HEK293T (cell line): ENCODE data around the gene RCOR3.
"Not testable (repeated sequence)": the region's sequence is repeated elsewhere in the genome, so short reads cannot be mapped to it uniquely, and the experiment has no call there.

Source experiments
- CTCF ChIA-PET: fragments of 350-600 bp; formaldehyde crosslinking; extraction: SDS; loops from one replicate; lab custom pipeline; 2021; ENCODE audit warnings: antibody characterized with exemption, inconsistent platforms; lab: Yijun Ruan, JAX
- POLR2A ChIA-PET: fragments of 350-600 bp; formaldehyde crosslinking; extraction: SDS; loops from one replicate; lab custom pipeline; 2020; ENCODE audit warnings: antibody characterized with exemption, inconsistent platforms; lab: Yijun Ruan, JAX
- DNase-seq: peaks from one replicate; pipeline ENCODE4 v3.0.0; 2012; ENCODE audit warnings: mixed read lengths; ENCODE audit errors: extremely low spot score
- ARNT ChIP-seq: fragments of 450-650 bp; IDR thresholded peaks from 2 replicates; pipeline ENCODE4 v1.6.1; 2017; ENCODE audit warnings: mild to moderate bottlenecking
- BHLHE40 ChIP-seq: fragments of 450-650 bp; IDR thresholded peaks from 2 replicates; pipeline ENCODE4 v1.6.1; 2016; ENCODE audit warnings: mild to moderate bottlenecking, moderate library complexity, borderline replicate concordance
- CTBP1 ChIP-seq: fragments of 450-650 bp; IDR thresholded peaks from 2 replicates; pipeline ENCODE4 v1.6.1; 2016; ENCODE audit warnings: borderline replicate concordance
- ELF4 ChIP-seq: fragments of 450-650 bp; IDR thresholded peaks from 2 replicates; pipeline ENCODE4 v1.6.1; 2017; ENCODE audit warnings: antibody characterized with exemption
- FOXA1 ChIP-seq: fragments of 450-650 bp; IDR thresholded peaks from 2 replicates; pipeline ENCODE4 v1.6.1; 2016; ENCODE audit warnings: mild to moderate bottlenecking
- FOXK2 ChIP-seq: fragments of 450-650 bp; IDR thresholded peaks from 2 replicates; pipeline ENCODE4 v1.6.1; 2016; ENCODE audit warnings: mild to moderate bottlenecking
- FOXM1 ChIP-seq: fragments of 450-650 bp; IDR thresholded peaks from 2 replicates; pipeline ENCODE4 v1.6.1; 2017; ENCODE audit warnings: mild to moderate bottlenecking, borderline replicate concordance
- HDGF ChIP-seq: fragments of 450-650 bp; IDR thresholded peaks from 2 replicates; pipeline ENCODE4 v1.6.1; 2017; ENCODE audit warnings: antibody characterized with exemption, borderline replicate concordance
- L3MBTL2 ChIP-seq: fragments of 450-650 bp; conservative IDR thresholded peaks from 2 replicates; pipeline ENCODE4 v1.6.1; 2016; ENCODE audit warnings: mild to moderate bottlenecking
- LEF1 ChIP-seq: fragments of 450-650 bp; IDR thresholded peaks from 2 replicates; pipeline ENCODE4 v1.6.1; 2017; ENCODE audit warnings: mild to moderate bottlenecking, borderline replicate concordance
- NFRKB ChIP-seq: fragments of 450-650 bp; IDR thresholded peaks from 2 replicates; pipeline ENCODE4 v1.6.1; 2016; ENCODE audit warnings: mild to moderate bottlenecking, moderate library complexity
- SP1 ChIP-seq: fragments of 450-650 bp; IDR thresholded peaks from 2 replicates; pipeline ENCODE4 v1.6.1; 2017
- SUZ12 ChIP-seq: fragments of 450-650 bp; IDR thresholded peaks from 2 replicates; pipeline ENCODE4 v1.6.1; 2016; ENCODE audit warnings: mild to moderate bottlenecking
- TARDBP ChIP-seq: fragments of 450-650 bp; IDR thresholded peaks from 2 replicates; pipeline ENCODE4 v1.6.1; 2016
- ZNF384 ChIP-seq: fragments of 450-650 bp; IDR thresholded peaks from 2 replicates; pipeline ENCODE4 v1.6.1; 2016
- TF ChIP-seq, protein P1 (sequence below): fragments of 450-650 bp; IDR thresholded peaks from 2 replicates; pipeline ENCODE4 v1.6.1; 2016

The RCOR3 gene

DNA sequence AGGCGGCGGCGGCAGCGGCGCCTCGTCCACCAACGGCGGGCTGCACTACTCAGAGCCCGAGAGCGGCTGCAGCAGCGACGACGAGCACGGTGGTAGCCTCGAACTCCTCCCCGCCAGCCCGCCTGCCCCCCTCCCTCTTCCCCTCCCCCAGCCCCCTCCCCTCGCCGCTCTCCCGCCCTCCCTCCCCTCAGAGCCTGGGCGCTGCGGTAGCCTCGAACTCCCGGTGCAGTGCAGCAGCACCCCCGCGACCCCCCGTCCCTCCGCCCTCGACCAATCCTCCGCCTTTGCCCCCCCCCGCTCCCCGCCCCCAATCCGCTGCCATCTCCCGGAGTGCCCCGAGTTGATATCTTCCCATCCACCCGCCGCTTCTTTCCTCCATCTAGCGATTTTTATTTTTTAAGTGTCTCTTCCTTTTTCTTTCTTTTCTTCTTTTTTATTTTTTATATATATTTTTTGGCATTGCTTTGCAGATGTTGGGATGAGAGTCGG is 516 bp downstream of the RCOR3 start:
- ChIA-PET POLR2A (interaction anchor here (1.3 kb wide), 1 partner anchor 19 kb away, joined by 3 read pairs; no protein-coding TSS in a partner anchor), CTCF (no interaction called here)
- no peak for TF ChIP-seq SP1
- TF ChIP-seq ARNT = no peak
- TF ChIP-seq FOXK2 = no peak
- no peak for TF ChIP-seq FOXA1
- TF ChIP-seq NFRKB = no peak
- TF ChIP-seq ELF4 = no peak
- TF ChIP-seq, protein P1, sequence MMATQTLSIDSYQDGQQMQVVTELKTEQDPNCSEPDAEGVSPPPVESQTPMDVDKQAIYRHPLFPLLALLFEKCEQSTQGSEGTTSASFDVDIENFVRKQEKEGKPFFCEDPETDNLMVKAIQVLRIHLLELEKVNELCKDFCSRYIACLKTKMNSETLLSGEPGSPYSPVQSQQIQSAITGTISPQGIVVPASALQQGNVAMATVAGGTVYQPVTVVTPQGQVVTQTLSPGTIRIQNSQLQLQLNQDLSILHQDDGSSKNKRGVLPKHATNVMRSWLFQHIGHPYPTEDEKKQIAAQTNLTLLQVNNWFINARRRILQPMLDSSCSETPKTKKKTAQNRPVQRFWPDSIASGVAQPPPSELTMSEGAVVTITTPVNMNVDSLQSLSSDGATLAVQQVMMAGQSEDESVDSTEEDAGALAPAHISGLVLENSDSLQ = no peak
- TF ChIP-seq SUZ12 = no peak
- TF ChIP-seq LEF1 = no peak
- DNase-seq = peak; percentile 68

DNA sequence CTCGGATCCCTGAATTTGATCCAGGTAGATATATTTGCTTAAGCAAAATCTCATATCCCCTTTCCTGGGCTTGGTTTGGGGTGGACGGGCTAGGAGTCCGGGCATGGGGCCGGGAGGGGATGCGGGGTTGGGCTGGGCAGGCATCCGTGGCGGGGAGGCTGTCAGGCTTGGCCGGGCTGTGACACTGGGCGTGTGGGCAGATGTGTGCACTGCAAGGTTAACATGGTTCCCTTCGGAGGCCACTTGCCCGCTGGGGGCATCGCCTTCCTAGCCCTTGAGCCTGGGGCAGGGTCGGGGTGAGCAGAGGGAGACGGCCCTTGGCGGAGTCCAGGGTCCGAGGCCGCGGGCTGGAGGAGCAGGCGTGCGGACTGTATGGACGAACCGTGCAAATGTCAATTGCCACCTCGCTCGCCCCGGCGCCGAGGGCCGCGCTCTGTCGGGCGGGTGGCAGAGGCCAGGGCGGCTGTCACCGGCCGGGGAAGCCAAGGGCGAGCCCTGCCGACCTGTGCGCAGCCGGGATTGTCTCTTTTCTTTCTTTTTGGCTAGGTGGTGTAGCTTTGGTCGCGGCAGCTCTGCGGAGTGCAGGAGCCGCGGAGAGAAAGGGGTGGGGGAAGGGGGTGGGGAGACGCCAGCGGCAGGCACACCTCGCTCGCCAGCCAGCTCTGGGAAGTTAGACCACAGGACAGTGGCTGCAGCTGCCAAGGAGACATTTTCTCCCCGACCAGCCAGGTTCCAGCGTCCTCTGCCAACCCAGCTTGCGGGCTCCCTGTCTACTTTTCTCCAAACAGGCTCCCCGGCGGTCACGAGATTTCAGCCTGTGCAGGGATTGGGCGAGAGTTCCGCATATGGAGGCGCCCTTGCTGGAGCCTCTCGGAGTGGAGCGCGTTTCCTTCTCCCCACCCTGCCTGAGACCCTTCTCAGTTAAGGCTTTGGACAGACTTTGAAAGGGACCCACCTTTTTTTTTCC is 1.3 kb downstream of the RCOR3 start:
- CTCF ChIA-PET = no interaction called here
- DNase-seq = peak; percentile 71
- TF ChIP-seq L3MBTL2 (0 out of 2 replicates have a peak, but pooled peaks have one; percentile 20), NFRKB (no peak)
- POLR2A ChIA-PET = interaction anchor here (1.3 kb wide), 1 partner anchor 18 kb away, joined by 3 read pairs; no protein-coding TSS in a partner anchor

DNA sequence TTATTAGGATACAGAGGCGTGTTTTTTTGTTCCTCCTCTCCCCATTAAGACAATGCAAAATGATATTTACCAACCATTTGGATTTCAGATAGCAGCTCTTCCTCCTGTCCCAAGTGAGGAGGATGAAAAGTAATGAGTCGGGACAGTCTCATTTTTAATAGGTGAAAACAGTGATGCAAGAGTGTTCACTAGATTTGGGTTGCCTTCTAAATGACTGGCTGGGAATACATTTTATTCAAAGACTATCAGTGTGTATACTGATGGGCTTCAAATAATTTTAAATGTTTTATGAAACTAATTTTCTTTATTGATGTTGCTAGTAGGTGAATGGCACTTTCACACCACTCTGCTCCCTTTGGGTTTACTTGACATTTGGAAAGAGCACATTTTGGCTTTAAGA is 2.1 kb downstream of the RCOR3 start:
- DNase-seq = no peak
- CTCF ChIA-PET = no interaction called here
- POLR2A ChIA-PET = interaction anchor here (1.3 kb wide), 1 partner anchor 17 kb away, joined by 3 read pairs; no protein-coding TSS in a partner anchor
- no peak for TF ChIP-seq TARDBP
- no peak for TF ChIP-seq SP1
- TF ChIP-seq FOXA1 = no peak
- TF ChIP-seq ZNF384 = no peak
- TF ChIP-seq SUZ12 = no peak
- no peak for TF ChIP-seq FOXK2
- no peak for TF ChIP-seq HDGF
- no peak for TF ChIP-seq BHLHE40
- no peak for TF ChIP-seq ARNT
- TF ChIP-seq L3MBTL2 = no peak
- no peak for TF ChIP-seq LEF1
- no peak for TF ChIP-seq FOXM1
- TF ChIP-seq, protein P1 = no peak
- TF ChIP-seq NFRKB = no peak
- TF ChIP-seq ELF4 = no peak
- no peak for TF ChIP-seq CTBP1

DNA sequence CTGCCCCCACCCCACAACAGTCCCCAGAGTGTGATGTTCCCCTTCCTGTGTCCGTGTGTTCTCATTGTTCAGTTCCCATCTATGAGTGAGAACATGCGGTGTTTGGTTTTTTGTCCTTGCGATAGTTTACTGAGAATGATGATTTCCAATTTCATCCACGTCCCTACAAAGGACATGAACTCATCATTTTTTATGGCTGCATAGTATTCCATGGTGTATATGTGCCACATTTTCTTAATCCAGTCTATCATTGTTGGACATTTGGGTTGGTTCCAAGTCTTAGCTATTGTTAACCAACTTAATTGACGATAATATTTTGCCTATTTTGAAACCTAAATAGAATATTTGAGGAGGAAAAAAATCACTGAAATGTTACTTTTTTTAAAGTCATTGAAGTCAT is 3.9 kb downstream of the RCOR3 start:
- POLR2A ChIA-PET, DNase-seq: not testable (repeated sequence)
- CTCF ChIA-PET = interaction anchor here (0.6 kb wide), 1 partner anchor 106 kb away, joined by 3 read pairs; no protein-coding TSS in a partner anchor

DNA sequence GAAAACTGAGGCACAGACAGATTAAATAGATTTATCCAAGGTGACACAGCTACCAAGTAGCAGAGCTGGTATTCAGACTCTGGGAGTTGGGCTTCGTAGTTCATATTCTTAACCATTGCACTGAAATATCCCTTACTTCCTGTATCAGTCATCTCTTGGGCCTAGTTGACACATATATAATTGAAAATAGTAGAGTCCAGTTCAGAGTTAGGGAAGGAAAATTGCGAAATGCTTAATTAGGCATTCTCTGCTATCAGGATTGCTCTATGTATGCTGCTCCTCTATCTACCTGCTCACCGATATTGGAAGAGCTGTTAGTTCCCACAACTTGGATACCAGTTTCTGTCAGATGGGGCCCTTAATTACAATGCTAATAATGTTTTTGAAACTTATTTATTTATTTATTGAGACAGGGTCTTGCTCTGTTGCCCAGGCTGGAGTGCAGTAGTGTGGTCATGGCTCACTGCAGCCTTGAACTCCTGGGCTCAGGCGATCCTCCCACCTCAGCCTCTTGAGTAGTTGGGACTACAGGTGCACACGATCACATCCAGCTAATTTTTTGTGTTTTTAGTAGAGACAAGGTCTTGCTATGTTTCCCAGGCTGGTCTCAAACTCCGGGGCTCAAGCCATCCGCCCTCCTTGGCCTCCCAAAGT is 8.2 kb downstream of the RCOR3 start:
- ChIA-PET CTCF (no interaction called here), POLR2A (no interaction called here)
- DNase-seq = no peak
- TF ChIP-seq HDGF (no peak), FOXK2 (no peak), ELF4 (no peak), BHLHE40 (no peak), FOXM1 (no peak), SP1 (no peak), CTBP1 (no peak), SUZ12 (no peak), L3MBTL2 (no peak), TARDBP (no peak)

DNA sequence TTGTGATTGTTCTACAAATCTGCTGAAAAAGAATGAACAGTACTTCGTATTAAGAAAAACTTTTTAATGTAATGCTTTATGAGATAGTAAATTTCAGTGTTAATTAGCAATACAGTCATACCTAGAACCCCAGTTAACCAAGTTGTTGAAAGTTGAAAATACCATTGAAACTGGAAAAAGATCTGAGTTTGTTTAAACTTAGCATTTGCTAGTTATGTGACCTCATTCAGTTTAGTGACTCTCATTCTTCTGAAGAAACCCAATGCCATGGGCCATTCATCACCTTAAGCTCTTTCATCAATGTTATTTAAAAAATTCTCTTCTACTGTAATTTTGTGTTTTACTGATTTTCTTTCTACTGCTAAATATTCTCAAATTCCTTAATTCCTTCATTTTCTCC is 20.2 kb downstream of the RCOR3 start:
- no peak for TF ChIP-seq FOXM1
- TF ChIP-seq FOXK2 = no peak
- TF ChIP-seq ELF4 = no peak
- no peak for TF ChIP-seq FOXA1
- TF ChIP-seq SP1 = no peak
- TF ChIP-seq CTBP1 = no peak
- TF ChIP-seq BHLHE40 = no peak
- TF ChIP-seq HDGF = no peak
- no peak for TF ChIP-seq TARDBP
- no peak for TF ChIP-seq ZNF384
- no peak for TF ChIP-seq SUZ12
- TF ChIP-seq ARNT = no peak
- TF ChIP-seq LEF1 = no peak
- TF ChIP-seq, protein P1 = no peak
- TF ChIP-seq L3MBTL2 = no peak
- no peak for TF ChIP-seq NFRKB
- no peak for DNase-seq
- POLR2A ChIA-PET = no interaction called here
- CTCF ChIA-PET = no interaction called here
